NB4 (cell line): ENCODE data around the gene CHD2.
A peak's percentile ranks its signal among the peaks of the same experiment; 100 is the strongest.

Experiments
- DNase-seq: peaks from one replicate; pipeline ENCODE4 v3.0.0; 2010; ENCODE audit warnings: low read depth
- H3K4me3 ChIP-seq: one replicate; pipeline ENCODE4 v1.5.1; 2011; ENCODE audit warnings: mild to moderate bottlenecking, low read depth, low read length, moderate library complexity
- CTCF ChIP-seq: IDR thresholded peaks from one replicate; pipeline ENCODE4 v1.5.1; 2012; ENCODE audit warnings: low read depth, low read length
- MAX ChIP-seq: IDR thresholded peaks from 2 replicates; pipeline ENCODE4 v1.6.1; 2011; ENCODE audit warnings: low read depth, low read length
- MYC ChIP-seq: IDR thresholded peaks from 2 replicates; pipeline ENCODE4 v1.6.1; 2011; ENCODE audit warnings: low read depth, low read length
- POLR2A ChIP-seq: IDR thresholded peaks from 2 replicates; pipeline ENCODE4 v1.6.1; 2011; ENCODE audit warnings: mild to moderate bottlenecking; ENCODE audit not compliant: insufficient read length; ENCODE audit errors: extremely low read depth

Gene CHD2

GRCh38 chr15:92880796-92881195, 19.3 kb upstream of the CHD2 start:
- no peak for DNase-seq
- TF ChIP-seq MAX (no peak), POLR2A (no peak), MYC (no peak), CTCF (no peak)
- no peak overlapping the region for H3K4me3 ChIP-seq

- TF ChIP-seq MYC: no peak
- TF ChIP-seq MAX: no peak
- no peak for TF ChIP-seq POLR2A
- no peak for TF ChIP-seq CTCF
- H3K4me3 ChIP-seq: peak overlapping the region; percentile 49
- no peak for DNase-seq
These were observed 18.8 kb upstream of the CHD2 start for GRCh38 chr15:92881211-92881754.

- H3K4me3 ChIP-seq: peak overlapping the region; percentile 49
- TF ChIP-seq CTCF (no peak), POLR2A (peak; percentile 99), MYC (peak; percentile 71; the same call in 1 of the 2 replicates), MAX (0 out of 2 replicates have a peak, but pooled peaks have one; percentile 38)
- peak; percentile 100 for DNase-seq
These were observed 18.1 kb upstream of the CHD2 start for GRCh38 chr15:92881802-92882696.

GRCh38 chr15:92882697-92883162, 17.4 kb upstream of the CHD2 start:
- H3K4me3 ChIP-seq: peak overlapping the region; percentile 80
- TF ChIP-seq CTCF: no peak
- TF ChIP-seq POLR2A: peak; percentile 94
- peak; percentile 87 for TF ChIP-seq MYC
- TF ChIP-seq MAX: peak; percentile 60; the same call in 1 of the 2 replicates
- DNase-seq: no peak

- peak; percentile 49 for DNase-seq
- peak overlapping the region; percentile 80 for H3K4me3 ChIP-seq
- TF ChIP-seq POLR2A (no peak), MAX (no peak), CTCF (no peak), MYC (no peak)
These were observed 16.8 kb upstream of the CHD2 start for GRCh38 chr15:92883163-92883875.
